Stimulated activated CD8-positive, alpha-beta memory T cell treated with anti-CD3 and anti-CD28 coated beads, Interleukin-4, amount 100 ng/mL, for 48 hours (primary cell): ENCODE measurements around the gene LYPD6.
"Not testable (repeated sequence)": the region's sequence is repeated elsewhere in the genome, so short reads cannot be mapped to it uniquely, and the experiment has no call there.

Experiments
- DNase-seq: peaks from one replicate; pipeline ENCODE4 v3.0.0-alpha.2; 2020

LYPD6 gene

DNA sequence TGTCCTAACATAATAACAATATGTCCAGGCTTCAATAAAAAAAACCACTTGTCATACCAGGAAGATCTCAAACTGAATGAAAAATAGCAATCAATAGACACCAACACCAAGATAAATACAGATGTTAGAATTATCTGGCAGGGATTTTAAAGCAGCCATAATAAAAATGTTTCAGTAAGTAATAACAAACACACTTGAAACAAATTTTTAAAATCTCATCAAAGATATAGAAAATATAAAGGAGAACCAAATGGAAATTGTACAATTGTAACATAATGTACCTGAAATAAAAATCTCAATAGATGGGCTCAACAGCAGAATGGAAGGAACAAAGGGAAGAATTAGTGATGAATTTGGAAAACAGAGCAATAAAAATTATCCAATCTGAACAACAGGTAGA lies 128.1 kb downstream of the LYPD6 start:
- no peak for DNase-seq

DNA sequence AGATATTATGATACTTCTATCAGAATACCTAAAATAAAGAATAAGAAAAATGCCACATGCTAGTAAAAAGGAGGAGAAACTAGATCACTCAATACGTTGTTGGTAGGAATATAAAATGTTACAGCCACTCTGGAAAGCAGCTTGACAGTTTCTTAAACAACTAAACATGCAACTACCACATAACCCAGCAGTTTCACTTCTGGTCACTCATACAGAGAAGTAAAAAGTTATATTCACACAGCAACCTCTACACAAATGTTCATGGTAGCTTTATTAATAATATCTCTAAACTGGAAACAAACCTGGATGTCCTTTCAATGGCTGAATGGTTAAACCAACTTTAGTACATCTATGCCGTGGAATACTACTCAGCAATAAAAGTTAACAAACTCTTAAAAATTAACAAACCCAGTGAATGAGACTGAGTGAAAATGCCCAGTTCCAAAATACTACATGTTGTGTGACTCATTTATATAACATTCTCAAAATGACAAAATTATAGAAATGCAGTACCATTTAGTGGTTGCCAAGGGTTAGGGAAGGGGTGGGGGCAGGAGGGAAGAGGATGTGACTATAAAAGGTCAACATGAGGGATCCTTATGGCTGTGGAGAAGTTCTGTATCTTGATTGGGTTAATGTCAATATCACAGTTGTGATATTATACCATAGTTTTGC lies 133.1 kb downstream of the LYPD6 start:
- no peak for DNase-seq

DNA sequence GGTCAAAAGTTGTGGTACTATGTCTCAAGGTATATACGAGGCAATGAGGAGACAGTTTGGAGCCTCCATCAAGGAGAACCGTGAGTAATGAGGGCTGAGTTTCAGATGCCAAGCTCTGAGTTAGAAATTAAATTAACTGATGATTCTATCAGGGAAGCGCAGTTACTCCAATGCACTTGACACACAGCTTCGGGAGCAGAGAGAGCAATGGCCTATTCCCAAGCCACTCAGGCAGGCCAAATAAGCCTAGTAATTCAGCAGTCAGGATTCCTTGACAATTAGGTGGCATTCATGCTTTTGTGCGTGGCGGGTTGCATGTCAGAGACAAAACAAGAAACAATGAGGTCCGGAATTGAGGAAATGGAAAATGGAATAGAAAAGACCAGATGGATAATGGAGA lies 134.0 kb downstream of the LYPD6 start:
- DNase-seq = no peak

DNA sequence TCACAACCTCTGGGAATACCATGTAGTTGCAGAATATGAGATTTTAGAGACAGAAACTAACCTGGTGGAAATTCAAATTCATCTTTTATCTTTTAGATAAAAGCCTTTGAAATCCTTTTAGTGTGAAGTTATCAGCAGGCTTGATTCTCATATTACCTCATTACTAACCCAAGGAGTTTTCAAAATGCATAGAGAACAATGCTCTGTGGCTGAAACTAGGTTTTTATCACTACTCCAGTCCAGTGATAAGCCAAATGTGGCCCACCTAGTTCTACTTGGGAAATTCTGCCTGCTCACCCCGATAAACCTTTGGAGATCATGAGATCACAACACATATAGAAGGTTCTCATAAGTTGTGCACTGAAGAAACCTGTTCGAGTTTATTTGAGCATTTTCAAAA lies 135.5 kb downstream of the LYPD6 start:
- no peak for DNase-seq

- no peak for DNase-seq
These were observed 136.2 kb downstream of the LYPD6 start for GRCh38 chr2:149466635-149467034.

- DNase-seq = no peak
These were observed 137.0 kb downstream of the LYPD6 start for GRCh38 chr2:149467436-149467835.

DNA sequence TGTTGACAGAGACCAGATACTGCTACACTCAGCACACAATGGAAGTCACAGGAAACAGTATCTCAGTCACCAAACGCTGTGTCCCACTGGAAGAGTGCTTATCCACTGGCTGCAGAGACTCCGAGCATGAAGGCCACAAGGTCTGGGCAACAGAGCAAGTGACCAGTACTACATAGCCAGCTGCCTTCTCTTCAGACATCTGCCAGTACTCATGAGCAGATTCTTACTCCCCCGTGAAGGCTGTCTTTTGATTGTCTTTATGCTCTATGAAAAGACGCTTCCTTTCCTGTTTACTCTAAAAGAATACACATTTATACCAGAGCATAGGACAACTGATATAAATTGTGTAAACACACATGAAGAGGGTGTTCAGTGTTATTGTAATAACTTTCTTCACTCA lies 138.2 kb downstream of the LYPD6 start:
- DNase-seq = no peak

- no peak for DNase-seq
These were observed 139.7 kb downstream of the LYPD6 start for GRCh38 chr2:149470046-149470445.

DNA sequence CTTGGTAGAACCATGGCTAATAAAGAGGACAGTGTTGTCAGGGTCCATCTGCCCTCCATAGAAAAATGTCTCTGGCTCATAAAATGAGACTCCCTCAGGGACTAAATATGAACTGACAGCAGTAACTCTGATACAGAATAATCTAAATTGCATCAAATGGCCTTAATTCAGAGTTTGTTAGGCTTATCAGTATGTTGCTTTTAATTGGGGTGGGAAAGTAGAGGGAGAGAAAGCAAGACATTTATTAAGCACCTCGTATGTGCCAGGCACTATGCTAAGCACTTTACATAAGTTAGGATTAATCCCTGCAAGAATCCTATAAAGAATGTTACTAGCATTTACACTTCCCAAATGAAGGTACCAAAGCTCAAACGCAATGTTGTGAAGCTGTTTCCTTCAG lies 142.0 kb downstream of the LYPD6 start:
- no peak for DNase-seq

DNA sequence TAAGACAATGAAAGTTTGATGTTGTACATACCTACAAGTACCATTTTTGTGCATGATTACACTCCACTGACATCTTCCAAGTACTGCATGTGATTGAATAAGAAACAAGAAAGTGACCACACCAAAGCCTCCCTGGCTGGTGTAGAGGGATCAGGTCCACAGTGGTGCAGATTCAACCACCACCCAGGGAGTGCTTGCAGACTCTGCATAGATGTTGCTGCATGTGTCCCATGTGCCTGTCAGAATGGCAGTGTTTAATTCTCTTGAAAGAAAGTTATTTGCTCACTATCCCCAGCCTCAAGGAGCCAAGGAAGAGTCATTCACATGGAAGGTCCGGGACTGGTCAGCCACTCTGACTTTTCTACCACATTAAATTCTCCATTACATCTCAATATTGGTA lies 142.7 kb downstream of the LYPD6 start:
- DNase-seq = no peak

- DNase-seq = no peak
These were observed 143.1 kb downstream of the LYPD6 start for GRCh38 chr2:149473521-149473920.

GRCh38 chr2:149483004-149483605 lies 152.7 kb downstream of the LYPD6 start:
- no peak for DNase-seq

DNA sequence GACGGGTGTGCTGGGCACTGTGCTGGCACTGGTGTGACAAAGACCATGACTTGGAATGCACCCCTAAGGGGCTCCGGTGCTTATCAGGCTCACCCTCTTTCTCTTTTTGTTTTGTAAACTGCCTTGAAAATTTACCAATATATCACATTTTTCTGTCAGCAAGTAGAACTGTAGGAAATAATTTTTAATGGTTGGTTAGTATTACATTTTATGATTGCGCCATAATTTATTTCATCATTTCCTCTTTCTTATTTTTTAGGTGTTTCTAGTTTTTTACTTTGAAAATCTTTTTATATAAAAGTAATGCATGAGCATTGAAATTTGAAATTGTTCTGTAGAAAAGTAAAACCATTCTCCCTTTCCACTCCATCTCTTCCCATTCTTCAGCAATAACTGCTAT lies 156.3 kb downstream of the LYPD6 start:
- no peak for DNase-seq

DNA sequence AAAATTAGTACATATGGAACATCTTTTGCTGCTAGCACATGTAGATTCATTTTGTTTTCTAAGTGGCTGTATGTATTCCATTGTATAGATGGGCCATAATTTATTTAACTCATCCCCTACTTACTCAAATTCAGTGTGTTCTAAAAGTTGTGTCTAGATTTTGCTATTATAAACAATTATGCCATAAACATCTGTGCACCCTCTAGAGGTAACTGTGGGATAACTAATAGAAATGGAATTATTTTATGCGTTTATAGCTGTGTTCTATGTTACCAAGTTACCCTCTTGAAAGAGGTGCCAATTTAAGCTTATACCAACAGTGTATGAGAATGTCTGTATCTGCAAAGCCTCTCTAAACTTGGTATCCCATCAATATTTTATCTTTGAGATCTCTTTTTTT lies 156.8 kb downstream of the LYPD6 start:
- no peak for DNase-seq

DNA sequence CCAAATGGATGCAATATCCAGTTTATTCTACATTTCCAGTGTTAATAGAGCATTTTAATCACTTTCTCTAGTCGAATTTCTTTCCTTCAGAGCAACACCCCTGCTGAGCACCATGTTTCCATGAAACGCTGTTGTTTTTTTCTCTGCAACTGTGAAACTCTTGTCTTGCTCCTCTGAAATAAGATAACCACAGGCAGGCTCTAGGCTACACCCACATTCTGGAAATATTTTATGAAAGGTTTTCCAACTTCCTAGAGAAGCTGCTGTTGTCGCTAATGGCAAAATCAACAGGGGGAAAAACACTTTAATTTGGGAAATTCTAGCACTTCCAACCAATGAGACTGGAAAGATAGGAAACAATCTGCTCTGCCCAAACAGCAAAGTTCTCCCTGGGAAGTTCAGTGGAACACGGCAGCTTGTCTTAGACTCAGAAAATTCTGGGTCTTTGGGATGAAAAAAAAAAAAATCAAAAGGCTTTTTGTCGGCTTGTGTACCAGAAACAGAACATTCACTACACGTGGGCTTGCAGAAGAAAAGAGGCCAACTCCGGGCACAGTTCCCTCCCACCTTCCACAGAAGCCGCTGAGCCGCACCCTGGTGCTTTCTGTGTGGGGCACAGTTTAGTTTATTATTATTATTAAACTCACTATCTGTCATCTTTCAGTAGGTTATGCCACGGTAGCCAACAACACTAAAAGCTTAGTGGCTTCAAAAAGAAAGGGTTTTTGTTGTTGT lies 158.5 kb downstream of the LYPD6 start:
- DNase-seq = no peak

DNA sequence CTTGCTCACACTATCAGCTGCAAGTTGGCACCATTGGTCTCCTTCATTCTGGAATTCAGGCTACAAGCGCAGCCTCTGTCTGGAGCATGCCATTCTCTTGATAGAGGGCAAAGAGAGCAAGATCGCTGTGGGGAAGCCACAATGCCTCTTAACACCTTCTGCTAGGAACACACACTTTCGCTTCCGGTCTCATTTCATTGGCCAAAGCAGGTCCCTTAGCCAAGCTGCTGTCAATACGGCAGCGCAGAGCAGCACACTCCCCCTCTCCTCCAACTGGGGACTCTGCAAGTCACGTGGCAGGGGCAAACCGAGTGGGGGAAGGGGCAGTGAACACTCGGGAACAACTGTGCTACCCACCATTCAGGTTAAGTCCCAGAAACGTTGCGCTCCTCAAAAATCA lies 159.1 kb downstream of the LYPD6 start:
- DNase-seq = no peak

DNA sequence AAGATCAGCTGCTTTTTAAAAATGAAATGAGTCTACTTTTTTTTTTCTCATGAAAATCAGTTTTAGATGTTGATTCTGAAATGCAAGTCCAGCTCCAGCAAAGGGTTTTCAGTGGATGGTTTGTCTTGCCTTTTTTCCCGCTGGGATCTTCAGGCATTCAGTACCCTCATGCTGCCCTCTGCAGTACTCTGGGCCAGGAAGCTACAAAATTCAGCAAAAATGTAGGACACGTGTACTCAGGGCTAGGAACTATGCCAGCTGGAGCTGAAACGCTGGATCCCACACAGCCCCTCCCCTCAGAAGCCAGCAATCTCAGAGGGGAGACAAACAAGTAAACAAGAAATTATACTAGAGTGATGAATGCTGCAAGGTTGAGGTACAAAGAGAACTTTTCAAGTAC lies 159.9 kb downstream of the LYPD6 start:
- DNase-seq = no peak

GRCh38 chr2:149492923-149493322 lies 162.5 kb downstream of the LYPD6 start:
- DNase-seq = no peak

- not testable (repeated sequence) for DNase-seq
These were observed 168.8 kb downstream of the LYPD6 start for GRCh38 chr2:149499204-149499603.

GRCh38 chr2:149506808-149507207 lies 176.4 kb downstream of the LYPD6 start:
- not testable (repeated sequence) for DNase-seq

GRCh38 chr2:149507974-149508373 lies 177.6 kb downstream of the LYPD6 start:
- DNase-seq = no peak

DNA sequence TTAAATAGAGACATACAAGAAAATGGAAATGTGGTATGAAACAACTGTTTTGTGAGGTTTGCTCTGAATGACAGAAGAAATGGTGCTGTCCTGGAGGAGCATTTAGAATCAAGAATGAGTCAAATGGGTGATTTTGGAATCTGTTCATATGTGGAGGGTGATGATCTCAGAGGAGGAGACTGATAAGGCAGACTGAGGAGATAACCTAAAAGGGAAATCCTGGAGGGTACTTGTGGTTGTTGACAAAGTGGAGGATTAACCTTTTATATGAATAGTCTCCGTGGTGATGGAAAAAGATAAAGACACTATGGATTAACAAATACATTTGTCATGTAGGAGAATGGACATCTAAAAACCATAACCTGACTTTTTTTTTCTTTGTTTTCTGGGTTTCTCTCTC lies 183.1 kb downstream of the LYPD6 start:
- DNase-seq = no peak
